ENCODE data around the gene STX8.

The STX8 gene

DNA sequence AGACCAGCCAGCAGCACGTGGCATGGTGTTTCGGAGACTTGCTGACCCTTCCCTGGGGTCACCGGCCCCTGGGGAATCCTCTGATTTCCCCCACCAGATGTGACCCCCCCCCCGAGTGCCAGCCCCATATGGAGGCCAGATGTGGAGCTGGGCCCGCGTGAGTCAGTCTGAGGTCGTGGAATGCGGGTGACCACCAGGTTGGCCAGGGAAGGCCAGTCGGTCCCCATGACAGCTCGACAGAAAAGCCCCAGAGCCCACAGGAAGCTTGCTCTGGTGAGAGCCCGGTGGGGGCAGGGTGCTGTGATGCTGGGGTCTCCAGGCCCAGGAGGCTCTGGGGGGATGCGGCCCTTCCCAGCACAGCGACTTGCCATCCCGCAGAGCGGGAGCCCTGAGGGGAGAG lies 345.3 kb downstream of the STX8 start:
- in situ Hi-C loops (cut with HindIII; ENCODE audit: low sequenced_read_pairs) = no loop called here
- TF ChIP-seq, protein P1, sequence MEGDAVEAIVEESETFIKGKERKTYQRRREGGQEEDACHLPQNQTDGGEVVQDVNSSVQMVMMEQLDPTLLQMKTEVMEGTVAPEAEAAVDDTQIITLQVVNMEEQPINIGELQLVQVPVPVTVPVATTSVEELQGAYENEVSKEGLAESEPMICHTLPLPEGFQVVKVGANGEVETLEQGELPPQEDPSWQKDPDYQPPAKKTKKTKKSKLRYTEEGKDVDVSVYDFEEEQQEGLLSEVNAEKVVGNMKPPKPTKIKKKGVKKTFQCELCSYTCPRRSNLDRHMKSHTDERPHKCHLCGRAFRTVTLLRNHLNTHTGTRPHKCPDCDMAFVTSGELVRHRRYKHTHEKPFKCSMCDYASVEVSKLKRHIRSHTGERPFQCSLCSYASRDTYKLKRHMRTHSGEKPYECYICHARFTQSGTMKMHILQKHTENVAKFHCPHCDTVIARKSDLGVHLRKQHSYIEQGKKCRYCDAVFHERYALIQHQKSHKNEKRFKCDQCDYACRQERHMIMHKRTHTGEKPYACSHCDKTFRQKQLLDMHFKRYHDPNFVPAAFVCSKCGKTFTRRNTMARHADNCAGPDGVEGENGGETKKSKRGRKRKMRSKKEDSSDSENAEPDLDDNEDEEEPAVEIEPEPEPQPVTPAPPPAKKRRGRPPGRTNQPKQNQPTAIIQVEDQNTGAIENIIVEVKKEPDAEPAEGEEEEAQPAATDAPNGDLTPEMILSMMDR (IDR thresholded peaks at IDR 0.05; ENCODE audit: low read depth, low read length) = no peak

DNA sequence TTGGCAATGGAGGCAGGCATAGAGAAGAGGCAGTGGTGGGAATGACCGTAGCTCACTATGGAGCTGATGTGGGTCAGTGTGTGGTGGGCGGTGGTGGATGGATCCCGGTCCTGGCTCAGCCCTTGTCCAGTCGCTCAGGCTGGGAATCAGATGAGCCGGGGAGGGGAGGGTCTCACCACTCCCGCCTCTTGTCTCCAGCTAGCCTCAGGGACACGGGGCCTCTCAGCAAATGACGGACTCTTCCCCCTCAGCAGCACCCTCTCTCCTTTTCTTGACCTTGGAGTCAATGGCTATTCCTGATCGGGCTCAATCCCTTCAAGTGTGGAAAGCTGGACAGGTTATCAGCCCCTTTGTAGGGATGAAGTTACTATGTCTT lies 345.8 kb downstream of the STX8 start:
- in situ Hi-C loops (cut with HindIII; ENCODE audit: low sequenced_read_pairs) = no loop called here
- H3K4me3 ChIP-seq (ENCODE audit: low read depth, low read length) = no peak overlapping the region
- TF ChIP-seq, protein P1 (IDR thresholded peaks at IDR 0.05; ENCODE audit: low read depth, low read length) = no peak
- no peak for DNase-seq (ENCODE audit: low read depth, low spot score)

More for the DNA sequence above, 345.3 kb downstream of the STX8 start:
- no peak overlapping the region for H3K4me3 ChIP-seq (ENCODE audit: low read depth, low read length)
- DNase-seq (ENCODE audit: low read depth, low spot score) = no peak

DNA sequence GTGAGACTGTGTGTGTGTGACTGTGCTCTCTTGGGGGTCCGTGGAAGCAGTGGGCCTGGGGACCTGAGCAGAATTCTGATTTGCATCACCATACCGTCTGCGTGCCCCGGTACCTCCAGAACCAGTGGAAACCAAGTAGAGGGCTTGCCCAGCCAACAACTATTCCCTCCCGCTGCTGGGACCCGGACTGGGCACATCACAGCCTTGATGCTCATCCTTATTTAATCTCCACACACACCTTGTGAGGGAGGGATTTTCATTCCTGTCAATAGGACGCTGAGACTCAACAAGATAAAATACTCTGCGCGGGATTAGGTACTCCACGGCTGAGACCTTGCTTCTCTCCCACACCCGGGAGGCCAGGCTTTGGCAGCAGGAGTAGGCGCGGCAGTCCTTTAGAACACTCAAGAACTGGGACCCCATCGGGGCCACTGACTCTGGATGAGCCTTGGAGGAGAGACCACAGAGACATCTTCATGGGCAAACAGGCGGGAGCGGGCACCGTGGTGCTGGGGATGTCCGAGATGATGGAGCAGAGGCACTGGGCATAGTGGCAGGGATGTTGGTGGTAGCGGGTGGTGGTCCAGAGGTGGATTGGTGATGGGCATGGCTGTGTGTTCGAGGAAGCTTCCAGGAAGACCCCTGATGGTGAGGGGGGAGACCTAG lies 346.3 kb downstream of the STX8 start:
- in situ Hi-C loops (cut with HindIII; ENCODE audit: low sequenced_read_pairs) = no loop called here
- TF ChIP-seq, protein P1 (IDR thresholded peaks at IDR 0.05; ENCODE audit: low read depth, low read length) = no peak
- no peak overlapping the region for H3K4me3 ChIP-seq (ENCODE audit: low read depth, low read length)
- no peak for DNase-seq (ENCODE audit: low read depth, low spot score)

DNA sequence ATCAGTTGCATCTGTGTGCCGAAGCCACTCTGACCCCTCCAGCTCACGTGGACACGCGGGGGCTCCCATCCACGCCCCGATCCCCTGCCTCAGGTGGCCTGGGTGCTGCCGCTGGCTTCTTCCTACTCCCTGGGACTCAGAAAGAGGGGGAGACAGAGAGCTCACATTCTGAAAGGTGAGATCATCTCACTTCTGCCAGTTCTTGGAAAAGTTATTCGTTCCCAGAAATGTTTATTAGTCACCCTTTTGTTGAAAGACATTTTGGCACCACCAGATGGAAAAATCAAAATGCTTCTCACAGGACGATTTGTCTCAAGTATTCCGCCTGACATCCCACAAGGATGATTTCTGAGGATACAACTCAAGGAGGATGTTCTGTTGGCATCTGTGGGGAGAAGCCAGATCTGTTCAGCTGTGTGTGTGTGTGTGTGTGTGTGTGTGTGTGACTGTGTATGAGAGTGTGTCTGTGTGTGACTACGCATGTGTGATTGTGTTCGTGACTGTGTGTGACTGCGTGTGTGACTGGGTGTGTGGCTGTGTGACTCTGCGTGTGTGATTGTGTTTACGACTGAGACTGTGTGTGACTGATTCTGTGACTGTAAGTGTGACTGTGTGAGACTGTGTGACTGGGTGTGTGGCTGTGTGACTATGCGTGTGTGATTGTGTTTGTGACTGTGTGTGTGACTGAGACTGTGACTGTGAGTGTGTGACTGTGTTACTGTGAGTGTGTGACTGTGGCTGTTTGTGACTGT lies 347.0 kb downstream of the STX8 start:
- no peak overlapping the region for H3K4me3 ChIP-seq (ENCODE audit: low read depth, low read length)
- in situ Hi-C loops (cut with HindIII; ENCODE audit: low sequenced_read_pairs) = no loop called here
- DNase-seq (ENCODE audit: low read depth, low spot score) = peak; percentile 60

DNA sequence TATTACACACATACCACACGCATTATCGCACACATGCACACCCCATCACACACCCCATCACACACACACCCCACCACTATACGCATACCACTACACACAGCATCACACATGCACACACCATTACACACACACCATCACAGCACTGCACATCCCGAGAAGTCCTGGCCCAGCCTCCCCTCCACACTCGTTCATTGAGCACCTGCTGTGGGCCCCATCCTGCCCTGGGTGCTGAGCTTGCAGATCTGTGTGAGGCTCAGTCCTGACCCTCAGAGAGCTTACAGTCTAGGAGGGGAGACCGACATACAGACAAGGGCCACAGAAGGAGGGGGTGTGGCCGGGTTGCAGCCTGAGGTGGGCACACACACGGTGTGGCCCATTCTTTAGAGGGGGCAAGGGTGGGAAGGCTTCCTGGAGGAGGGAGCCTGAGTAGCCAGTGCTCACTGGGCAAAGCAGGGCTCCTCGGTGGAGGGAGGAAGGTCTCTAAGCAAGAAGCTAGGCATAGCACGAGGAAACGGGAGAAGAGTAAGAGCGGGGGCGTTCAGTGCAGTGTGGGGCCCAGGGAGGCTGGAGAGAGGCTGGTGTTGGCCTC lies 347.7 kb downstream of the STX8 start:
- DNase-seq (ENCODE audit: low read depth, low spot score) = no peak
- TF ChIP-seq, protein P1 (IDR thresholded peaks at IDR 0.05; ENCODE audit: low read depth, low read length) = no peak
- no peak overlapping the region for H3K4me3 ChIP-seq (ENCODE audit: low read depth, low read length)
- in situ Hi-C loops (cut with HindIII; ENCODE audit: low sequenced_read_pairs) = no loop called here

More for the DNA sequence above, 347.0 kb downstream of the STX8 start:
- TF ChIP-seq, protein P1 (IDR thresholded peaks at IDR 0.05; ENCODE audit: low read depth, low read length) = no peak

DNA sequence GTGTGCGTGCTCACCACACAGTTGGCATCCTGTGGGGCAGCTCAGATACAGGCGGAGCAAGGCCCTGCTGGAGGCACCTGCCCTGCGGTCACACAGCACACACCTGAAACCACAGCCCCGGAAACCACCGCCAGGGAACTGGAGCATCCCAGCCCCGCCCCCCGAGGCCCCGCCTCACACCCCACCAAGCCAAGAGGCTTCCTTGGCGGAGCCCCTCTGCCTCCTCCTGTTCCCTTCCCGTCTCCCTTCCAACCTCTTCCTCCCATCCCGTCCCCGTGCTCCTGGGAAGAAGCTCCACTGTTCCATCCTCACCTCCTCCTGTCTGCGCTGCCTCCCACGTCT lies 348.9 kb downstream of the STX8 start:
- no peak overlapping the region for H3K4me3 ChIP-seq (ENCODE audit: low read depth, low read length)
- TF ChIP-seq, protein P1 (IDR thresholded peaks at IDR 0.05; ENCODE audit: low read depth, low read length) = no peak
- in situ Hi-C loops (cut with HindIII; ENCODE audit: low sequenced_read_pairs) = no loop called here
- no peak for DNase-seq (ENCODE audit: low read depth, low spot score)
